ENCODE data around the gene RPS6KL1.

Gene RPS6KL1

DNA sequence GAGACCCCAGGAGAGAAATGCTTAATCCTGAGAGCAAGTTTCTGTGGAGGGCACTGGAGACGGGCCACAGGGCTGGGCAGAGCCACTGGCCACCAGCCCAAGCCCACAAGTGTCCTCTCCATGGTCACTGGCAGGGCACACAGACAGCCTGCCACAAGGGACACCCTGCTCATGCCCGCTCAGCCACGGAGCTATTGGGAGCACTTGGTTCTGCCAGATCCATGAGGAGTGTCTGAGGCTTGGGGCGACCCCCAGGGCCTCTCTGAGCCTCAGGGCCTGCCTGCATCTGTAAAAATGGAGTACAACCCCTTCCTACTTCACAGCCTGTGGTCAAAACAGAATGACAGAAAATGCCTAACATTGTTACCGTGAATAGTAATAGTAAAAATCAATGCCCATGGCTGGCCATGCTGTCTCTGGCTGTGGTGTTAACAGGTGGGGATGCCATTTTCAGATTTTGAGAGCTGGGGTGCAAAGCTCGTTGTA, 29.2 kb upstream of the RPS6KL1 start:
- DNase-seq: no peak

DNA sequence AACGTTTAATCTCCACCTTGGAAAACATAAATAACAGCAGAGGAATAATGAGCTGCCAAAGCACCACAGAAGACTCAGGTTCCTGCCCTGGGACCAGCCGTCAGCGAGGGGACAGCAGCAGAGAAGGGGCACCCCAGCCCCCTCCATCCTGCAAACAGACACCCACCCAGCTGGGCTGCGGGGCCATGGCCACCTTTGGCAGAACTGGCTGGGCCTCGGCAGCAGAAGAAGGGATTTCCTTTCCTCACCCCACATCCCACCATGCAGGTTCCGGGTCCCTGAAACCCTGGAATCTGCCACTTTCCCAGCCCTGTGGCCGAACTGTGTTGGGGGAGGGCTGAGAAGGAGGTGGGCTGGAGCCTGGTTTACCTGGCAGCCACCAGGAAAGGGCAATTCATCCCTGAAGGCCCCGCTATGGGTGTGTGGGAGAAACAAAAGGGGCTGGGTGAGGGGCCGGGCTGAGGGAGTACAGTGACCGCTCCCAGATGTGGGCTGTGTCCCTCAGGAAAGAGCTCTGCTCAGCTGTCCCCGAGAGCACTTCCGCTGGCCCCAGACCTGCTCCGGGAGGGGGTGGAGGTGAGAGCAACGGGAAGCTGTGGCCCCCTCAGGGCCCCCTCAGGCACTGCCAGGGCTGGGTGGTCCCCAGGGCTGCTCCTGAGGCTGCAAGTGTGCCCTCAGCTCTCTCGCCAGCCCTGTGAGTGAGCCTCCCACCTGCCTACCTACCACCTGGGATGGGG, 28.6 kb upstream of the RPS6KL1 start:
- no peak for DNase-seq

DNA sequence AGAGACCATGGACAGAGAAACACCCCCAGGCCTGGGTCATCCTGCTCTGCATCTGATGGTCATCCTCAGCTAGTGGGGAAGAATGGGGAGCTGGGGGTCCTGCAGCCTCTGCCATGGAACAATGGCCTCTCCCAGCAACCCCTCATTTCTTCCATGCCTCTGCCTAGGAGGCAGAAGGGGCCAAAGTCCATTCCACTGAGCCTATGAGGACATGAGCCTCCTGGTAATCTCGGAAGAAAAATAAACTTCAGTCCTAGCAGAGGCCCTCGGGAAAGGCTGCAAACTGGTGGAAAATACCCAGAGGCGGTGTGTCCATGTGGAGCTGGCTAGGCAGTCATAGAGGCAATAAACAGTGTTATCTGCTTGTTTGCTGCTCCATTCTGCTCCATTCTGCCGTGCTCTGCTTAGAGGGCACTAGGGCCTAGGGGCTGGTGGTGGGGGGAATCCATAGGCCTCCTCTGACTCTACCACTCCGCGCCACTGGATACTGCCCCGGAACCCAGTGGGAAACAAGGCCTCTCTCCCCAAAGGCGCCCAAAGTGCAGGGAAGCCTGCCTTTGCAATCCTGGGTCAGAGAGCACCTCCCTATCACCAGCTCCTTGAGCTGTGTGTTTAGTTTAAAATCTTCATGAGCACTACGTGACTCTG, 27.9 kb upstream of the RPS6KL1 start:
- DNase-seq: no peak

DNA sequence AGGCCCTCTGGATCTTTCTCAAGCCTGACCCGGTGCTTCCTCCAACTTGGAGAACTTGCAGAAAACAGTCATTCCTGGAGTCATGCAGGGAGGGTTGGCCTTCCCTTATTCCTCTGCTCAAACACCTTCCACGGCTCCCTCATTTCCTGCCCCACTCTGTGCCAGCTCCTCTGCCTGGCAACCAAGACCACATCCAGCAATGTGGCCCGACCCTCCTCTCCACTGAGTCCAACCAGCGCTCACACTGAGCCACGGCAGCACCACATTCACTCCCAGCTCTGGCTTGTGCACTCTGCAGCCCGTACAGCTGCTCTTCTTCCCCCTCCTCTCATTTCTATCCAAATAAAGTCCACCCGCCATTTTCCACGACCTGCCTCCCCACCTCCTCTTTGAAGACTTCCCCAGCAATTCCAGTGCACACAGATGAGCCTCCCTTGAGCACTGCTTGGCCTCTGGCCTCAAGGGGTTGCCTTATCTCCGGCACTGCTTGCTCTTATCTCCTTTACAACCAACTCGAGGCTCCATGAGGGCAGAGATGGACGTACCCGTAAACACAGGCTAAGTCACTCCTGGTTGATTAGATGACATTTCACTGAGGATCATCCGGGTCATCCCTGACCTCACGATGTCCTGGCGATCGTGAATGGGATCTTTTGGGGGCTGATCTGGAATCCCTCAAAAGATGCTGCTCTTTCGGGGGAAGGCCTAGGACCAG, 27.0 kb upstream of the RPS6KL1 start:
- DNase-seq: peak; percentile 72

DNA sequence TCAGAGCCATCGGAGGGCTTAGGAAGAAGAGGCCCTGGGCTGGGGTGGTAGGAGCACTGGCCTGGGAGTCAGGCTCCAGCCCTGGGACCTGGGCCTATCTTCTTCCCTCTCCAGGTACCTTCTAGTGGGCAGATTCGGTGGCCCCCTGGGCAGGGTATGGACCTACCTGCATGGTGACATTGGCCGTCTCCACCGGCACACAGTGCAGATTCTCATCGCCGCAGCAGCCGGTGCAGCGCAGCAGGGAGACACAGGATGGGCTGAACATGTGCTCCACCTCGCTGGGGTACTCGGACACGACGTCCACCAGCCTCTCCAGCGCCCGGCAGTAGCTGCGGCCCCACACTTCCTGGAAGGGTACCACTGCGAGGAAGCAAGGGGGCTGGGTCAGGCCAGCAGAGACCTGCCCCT, 26.1 kb upstream of the RPS6KL1 start:
- DNase-seq: no peak

DNA sequence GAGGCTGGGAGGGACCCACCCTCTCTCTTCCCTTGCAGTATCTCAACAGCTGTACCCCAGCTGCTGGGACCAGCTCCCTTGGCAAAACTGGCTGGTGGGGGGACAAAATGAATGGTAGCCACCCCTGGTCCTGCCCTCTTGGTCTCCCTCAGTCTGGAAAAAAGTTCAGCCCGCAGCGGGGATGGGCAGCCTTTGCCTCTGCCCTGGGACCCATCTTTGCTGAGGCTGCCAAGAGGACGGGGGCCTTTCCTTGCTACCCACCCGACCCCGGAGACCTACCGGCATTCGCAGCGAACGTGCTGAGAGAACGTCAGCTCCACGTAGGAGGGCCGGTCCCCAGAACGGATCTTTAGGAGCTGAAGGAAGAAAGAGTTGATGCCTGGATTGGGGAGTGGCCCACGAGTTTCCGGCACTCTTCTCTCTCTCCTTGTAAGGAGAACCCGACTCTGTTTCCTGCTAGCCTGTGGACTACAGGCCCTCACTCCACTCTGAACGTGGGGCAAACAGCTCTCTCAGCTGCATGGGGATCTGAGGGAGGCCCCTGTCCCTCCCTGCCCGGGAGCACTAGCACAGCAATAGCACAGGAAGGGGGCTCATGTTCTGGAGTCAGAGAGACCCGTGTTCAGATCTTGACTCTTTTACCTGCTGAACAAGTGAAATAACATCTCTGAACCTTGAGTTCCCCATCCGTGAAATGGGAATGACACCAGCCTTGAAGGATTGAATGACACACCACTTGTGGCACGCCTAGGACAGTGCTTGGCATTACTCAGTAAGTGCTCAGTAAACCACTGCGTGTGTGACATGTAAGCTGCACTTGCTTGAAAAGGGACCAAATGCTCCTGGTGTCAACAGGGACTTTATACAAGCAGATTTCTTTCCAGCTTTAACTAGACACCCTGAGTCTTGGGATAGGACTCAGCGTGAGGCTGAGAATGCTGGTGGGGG, 25.4 kb upstream of the RPS6KL1 start:
- no peak for DNase-seq

DNA sequence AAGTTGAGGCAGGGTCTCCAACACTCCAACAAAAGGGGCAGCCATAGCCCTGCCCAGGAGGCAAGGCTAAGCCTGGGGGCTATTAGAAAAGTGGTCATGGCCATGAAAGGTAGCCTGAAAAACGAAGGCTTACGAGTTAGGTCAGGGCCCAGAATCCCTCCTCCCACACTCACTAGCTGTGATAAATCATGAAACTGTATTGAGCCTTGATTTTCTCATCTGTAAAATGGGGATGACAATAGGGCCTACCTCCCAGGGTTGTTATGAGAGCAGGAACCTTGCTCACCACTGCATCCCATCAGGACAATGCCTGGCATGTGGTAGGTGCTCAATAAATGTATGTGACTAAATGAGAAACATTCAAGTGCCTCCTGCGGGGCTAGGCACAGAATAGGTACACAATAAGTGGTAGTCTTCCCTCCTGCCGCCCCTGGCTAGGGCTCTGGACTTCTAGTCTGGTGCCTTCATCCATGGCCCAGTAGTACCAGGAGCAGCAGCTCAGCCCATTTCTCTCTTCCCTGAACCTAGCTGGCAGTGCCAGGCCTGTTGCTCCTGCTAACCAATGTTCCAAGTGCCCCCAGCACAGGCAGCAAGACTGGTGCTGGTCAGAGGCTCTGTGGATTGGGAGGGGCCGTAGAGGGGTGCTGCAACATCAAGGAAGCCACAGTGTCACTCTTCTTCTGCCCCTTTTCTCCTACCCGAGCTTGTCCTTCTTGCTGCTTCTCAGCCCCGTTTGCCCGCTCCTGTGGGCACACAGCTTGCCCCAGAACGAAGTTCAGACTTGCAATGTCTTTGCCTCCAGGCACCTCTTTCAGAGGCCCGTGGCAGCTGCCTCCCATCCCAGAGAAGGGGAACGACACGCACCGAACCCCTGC, 24.5 kb upstream of the RPS6KL1 start:
- DNase-seq: no peak

DNA sequence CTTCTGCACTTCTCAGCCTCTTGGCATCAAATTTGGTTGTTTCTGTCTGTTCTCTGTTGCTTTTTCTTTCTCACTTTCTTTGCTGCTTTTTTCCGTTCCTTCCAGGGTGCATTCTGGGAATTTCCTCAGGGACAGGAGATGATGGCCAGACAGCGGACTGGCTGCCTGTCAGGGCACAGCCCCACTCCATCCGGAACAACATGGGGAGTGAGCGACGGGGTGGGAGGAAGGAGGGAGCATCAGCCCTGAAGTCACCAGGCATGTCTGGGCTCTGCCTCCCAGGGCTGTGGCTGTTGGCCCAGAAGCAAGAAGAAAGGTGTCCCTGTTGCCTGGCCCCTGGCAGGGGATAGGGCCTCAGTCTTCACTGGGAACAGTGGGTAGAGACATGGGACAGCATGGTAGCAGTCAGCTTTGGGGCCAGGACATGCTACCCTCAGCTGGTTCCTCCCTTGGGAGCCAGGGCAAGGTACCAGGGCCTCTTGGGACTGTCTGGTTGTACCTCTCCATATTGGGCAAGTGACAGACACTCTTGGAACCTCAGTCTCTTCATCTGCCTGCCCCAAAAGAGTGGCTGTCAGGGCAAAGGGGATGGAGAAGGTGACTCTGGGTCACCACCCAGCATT, 23.7 kb upstream of the RPS6KL1 start:
- no peak for DNase-seq

DNA sequence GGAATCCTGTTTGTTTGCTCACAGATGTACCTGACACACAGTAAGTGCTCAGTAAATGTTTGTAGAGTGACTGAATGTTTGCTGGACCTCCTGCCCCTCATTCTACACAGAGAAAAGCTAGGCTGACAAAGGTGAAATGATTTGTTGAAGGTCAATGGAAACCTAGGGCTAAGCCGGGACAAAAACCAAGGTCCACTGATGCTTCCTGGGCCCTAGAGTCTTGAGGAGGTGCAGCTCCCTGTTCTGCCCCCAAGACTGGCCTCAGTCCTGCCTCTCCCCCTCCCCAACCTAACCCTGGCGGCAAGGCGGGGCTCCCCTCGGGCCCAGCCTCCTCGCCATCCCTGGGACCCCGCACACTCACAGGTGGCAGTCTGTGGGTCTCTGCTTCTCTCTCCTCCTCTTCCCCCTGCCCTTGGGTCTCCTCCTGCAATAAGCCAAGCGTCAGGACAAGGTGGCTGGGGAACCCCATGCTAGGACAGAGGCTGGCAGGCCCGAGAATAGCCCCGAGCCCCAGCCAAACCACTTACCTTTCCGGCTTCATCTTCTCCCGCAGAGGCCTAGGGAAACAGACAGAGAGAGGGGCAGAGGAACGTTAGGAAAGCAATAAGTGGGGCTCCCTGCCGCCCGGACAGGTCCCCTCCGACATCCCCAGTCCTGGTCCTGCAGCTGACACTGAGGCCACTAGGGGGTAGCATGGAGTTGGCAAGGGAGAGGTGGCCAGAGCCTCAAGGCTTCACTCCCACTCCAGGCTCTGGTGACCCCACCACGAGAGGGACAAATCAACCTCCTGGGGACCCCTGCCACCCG, 23.0 kb upstream of the RPS6KL1 start:
- peak; percentile 84 for DNase-seq

DNA sequence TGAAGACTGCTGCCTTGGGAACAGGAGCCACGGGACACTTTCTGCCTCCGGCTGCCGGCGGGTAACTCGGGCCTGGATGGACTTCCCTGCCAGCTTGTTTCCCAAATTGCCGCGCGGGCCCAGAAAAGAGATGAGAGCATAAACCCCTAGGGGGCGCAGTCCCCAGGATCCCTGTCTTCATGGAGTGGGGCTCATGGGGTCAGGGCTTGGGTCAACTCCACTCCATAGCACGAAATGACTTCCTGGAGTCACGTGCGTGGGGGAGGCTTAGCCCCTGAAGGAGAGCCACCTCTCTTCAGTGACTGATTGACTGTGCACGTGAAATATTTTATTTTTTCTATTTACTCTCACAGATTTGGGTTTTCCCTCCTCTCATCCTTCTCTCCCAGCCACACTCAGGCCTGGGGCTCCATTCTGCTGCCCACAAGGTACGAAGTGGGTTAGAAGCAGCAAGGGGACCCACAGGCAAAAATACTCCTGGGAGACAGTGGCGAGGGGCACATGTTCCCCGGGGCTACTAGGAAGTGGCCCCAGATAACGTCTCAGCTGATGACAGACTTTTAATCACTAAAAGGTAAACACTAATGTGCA, 22.3 kb upstream of the RPS6KL1 start:
- DNase-seq: peak; percentile 67

DNA sequence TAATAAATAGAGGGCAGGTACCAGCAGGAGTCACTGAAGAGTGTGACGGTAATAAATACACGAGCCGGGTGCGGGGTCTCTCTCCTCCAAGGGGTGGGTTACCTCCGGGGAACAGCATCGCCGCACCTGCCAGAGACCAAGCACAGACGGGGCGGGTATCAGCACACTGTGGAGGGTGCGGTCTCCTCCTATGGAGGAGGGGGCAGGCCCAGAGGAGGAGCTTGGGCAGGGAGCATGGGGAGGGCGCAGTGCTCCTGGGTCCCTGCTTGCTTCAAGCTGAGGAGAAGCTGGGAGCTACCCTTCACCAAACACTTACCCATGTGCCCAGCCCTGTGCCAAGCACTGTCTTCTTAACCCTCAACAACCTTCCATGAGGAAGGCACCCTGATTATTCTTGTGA, 19.5 kb upstream of the RPS6KL1 start:
- peak; percentile 53 for DNase-seq

DNA sequence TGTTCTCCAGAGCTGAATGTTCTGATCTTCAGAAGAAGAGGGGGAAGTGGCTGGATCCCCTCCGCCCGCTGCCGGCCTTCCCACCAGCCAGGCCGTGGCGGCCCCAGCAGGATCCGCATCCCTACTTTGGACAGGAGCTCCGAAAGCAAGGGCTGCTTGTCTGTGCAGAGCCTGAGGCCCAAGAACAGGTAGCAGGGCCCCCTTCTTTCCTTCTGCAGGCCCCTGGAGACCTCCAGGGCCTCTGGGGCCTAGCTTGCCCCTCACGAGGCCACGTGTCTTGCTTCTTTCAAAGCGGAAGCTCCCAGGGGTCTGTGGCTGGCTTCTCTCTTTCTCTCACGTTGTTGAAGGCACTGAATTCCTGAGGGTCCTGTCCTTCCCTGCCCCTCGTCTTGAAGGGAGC, 19.1 kb upstream of the RPS6KL1 start:
- no peak for DNase-seq

DNA sequence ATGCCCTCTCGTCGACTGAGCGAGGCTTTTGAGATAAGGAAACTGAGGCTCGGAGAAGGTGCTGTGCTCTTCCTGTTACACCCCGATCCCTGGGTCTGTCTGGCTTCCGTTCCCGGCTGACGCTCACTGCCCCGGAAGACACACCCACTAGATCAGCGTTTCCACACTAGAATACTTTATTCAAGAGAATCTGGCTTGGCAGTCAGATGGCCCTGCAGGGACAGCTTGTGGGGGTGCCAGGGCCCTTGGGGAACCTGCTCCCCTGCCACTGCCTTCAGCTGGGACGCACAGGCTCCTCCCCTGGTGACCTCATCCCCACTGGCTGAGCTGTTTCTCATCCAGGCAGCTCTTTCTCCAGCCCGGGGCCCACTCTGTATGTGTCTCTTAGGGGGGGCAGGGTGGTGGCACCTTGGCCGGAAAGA, 18.6 kb upstream of the RPS6KL1 start:
- peak; percentile 83 for DNase-seq

DNA sequence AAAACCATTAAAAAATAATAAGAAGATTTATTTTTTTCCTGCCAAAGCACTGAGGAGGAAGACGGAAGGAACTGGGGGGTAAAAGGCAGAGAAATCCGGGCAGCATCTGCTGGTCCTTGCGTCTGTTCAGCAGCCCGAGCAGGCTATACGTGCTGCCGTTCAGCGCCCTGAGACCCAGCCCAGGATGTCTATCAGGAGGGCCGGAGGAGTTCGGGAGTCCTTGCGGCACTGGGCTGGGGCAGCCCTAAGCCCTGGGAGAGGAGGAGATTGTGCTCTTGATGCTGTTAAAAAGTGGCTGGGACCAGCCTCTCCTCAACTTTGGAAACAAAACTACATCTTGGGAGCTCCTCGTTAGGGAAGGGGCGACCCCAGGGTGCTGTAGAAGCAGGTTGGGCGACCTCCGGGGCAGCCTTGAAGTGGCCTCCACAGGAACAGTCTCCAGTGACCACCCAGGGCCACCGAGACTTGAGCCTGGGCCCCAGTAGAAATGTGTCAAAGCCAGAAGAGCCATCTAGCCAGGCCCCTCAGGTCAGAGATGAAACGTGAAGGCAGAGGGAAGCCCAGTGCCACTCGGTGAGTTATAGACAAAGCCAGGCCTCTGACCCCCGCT, 18.0 kb upstream of the RPS6KL1 start:
- DNase-seq: no peak

DNA sequence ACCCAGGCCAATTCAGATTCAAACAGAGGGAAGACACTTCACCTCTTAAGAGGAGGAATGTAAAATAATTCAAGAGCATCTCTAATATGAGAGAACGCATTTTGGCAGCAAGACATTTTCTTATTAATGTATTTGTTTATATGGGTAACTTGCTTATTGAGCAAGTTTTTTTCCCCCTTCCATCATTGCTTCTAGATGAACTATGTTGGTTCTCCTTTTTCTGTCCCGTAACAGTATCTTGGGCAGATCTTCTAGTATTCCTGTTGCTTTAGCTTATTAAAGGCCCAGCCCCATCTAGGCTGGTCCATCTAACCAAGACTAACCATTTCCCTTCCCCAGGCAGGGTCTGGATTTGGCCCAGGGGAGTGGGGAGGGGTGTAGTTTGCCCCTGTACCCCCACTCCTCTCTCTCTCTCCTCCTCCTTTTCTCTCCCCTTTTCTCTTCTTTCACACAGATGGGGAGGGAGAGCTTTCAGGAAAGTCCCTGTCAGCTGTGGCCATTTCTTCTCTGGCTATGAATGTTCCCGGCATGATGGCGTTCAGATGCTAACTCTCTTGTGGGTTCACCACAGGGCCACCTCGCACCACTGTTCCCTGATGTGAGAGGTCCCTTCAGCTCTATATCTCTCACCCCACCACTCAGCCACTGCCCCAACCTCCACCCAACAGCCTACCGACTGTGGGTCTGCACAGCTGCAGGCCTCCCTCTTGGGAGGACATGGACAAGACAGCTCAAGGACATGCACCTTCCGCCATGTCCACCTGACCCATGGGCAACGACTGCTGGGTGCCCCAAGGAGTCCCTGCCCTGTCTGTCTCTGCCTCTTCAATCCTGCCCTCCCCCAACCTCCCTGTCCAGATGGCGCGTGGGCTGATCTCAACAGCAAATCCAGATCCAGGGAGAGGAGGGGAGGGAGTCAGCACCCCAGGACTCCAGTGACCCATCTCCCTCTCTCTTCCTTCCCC, 15.8 kb upstream of the RPS6KL1 start:
- DNase-seq: no peak

DNA sequence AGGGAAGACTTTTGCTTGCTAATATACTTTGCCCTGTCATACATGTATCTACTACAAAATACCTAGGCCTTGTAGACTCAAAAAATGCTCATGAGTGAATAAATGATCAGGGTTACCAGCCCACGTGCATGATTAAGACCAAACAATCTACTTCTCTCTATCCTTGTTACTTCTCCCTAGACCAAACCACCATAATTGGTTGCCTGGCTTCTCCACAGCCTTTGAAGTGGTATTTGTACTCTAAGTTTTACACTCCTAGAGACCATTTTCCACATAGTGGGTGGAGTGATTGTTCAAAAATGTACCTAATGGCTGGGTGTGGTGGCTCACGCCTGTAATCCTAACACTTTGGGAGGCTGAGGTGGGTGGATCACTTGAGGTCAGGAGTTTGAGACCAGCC, 14.1 kb upstream of the RPS6KL1 start:
- no peak for DNase-seq

DNA sequence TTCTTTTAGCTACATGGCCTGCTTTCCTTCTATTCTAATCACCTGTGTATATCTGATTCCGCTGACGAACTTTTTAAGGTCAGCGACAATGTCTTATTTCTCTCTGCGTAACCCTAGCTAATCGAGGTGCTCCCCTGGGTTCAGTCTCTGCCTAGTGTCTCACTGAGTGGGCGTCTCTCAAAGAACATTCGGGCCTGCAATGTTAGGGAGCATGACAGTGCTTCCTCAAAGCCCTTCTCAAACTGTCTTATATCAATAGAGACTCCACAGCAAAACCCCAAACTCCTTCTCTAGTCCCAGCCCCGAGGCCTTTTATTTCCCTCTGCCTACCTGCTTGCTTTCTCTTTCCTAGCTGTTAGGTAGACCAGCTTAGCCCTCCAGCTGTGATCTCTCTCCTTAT, 13.7 kb upstream of the RPS6KL1 start:
- no peak for DNase-seq

DNA sequence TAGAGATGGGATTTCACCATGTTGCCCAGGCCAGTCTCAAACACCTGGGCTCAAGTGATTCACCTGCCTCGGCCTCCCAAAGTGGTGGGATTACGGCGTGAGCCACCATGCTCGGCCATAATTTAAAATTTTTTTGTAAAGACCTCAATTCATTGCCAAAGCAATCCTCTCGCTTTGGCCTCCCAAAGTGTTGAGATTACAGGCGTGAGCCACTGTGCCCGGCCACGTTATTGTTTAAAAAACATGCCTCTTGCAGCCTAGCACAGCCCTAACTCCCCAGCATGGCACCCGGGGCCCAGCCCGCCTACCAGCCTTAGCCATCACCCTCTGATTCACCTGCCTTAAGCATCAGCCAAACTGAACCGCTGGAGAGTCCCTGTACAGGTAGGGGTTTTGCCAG, 13.1 kb upstream of the RPS6KL1 start:
- DNase-seq: no peak
